Measurements from ENCODE around the gene TMEM121B.

- TF ChIP-seq CTCF (IDR thresholded peaks at IDR 0.05) (no peak), POLR2A (IDR thresholded peaks at IDR 0.05) (no peak)
These were observed 11.0 kb upstream of the TMEM121B start for GRCh38 chr22:17132112-17132511.

Data from breast epithelium (tissue), 3 donors.